ENCODE data around the gene SLC39A7.

DNA sequence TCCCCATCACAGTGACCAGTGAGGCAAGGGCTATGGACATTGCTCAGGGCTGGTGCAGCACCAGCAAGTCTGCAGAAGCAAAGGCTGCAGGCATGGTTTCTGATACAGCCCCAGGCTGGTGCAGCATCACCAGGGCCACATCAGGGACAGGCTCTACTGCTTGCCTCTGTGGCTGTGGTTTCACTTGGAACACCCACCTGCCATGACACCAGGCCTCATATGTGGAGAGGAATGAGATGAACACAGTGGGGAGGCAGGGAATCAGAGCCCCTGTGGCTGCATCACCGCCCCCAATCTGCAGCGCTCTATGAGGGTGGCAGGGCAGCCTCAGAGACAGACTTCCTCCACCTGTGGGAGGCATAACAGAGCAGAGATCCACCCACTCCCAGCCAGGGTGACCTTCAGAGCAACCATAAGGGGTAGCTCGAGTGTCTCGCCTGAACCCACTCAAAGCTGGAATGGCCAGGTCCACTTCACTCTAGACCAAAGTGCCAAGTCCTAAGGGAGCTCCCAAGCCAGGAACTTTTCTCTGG is 15.5 kb downstream of the SLC39A7 start:
- TF ChIP-seq, protein P1, sequence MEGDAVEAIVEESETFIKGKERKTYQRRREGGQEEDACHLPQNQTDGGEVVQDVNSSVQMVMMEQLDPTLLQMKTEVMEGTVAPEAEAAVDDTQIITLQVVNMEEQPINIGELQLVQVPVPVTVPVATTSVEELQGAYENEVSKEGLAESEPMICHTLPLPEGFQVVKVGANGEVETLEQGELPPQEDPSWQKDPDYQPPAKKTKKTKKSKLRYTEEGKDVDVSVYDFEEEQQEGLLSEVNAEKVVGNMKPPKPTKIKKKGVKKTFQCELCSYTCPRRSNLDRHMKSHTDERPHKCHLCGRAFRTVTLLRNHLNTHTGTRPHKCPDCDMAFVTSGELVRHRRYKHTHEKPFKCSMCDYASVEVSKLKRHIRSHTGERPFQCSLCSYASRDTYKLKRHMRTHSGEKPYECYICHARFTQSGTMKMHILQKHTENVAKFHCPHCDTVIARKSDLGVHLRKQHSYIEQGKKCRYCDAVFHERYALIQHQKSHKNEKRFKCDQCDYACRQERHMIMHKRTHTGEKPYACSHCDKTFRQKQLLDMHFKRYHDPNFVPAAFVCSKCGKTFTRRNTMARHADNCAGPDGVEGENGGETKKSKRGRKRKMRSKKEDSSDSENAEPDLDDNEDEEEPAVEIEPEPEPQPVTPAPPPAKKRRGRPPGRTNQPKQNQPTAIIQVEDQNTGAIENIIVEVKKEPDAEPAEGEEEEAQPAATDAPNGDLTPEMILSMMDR (IDR thresholded peaks at IDR 0.05; ENCODE audit: low read depth, low read length), result no peak
- TF ChIP-seq EZH2phosphoT487 (IDR thresholded peaks at IDR 0.05; ENCODE audit: low read depth), result no peak
